SK-N-SH treated with all-trans-retinoic acid at 6 μM for 48 hours (cell line): ENCODE data around the gene AOX1.

Source experiments
- ATAC-seq: fragments of 200-7000 bp; cut with Tn5 transposase; 3 replicates; pipeline ENCODE4 v1.9.1; 2020; ENCODE audit warnings: mild to moderate bottlenecking, moderate library complexity
- ARNTL ChIP-seq: fragments of 450-650 bp; formaldehyde crosslinking; IDR thresholded peaks from 2 replicates; pipeline ENCODE4 v1.5.0; 2020; ENCODE audit warnings: low read depth, mild to moderate bottlenecking, moderate library complexity, borderline replicate concordance
- CREB5 ChIP-seq: fragments of 250-450 bp; sonication (Bioruptor Pico); IDR thresholded peaks from 2 replicates; pipeline ENCODE4 v1.5.1; 2020; ENCODE audit warnings: low read depth, mild to moderate bottlenecking, moderate library complexity
- CSRNP3 ChIP-seq: fragments of 250-450 bp; sonication (Bioruptor Pico); IDR thresholded peaks from 2 replicates; pipeline ENCODE4 v1.5.1; 2021; ENCODE audit warnings: mild to moderate bottlenecking, moderate library complexity
- ESRRG ChIP-seq: fragments of 250-450 bp; sonication (Bioruptor Pico); IDR thresholded peaks from 2 replicates; pipeline ENCODE4 v1.6.1; 2021; ENCODE audit warnings: mild to moderate bottlenecking
- GLIS3 ChIP-seq: fragments of 250-450 bp; sonication (Bioruptor Pico); IDR thresholded peaks from 2 replicates; pipeline ENCODE4 v1.5.0; 2020; ENCODE audit warnings: mild to moderate bottlenecking, moderate library complexity
- ISL1 ChIP-seq: fragments of 250-450 bp; sonication (Bioruptor Pico); IDR thresholded peaks from 2 replicates; pipeline ENCODE4 v2.1.2; 2022; ENCODE audit warnings: mild to moderate bottlenecking, moderate library complexity
- OSR1 ChIP-seq: fragments of 250-450 bp; sonication (Bioruptor Pico); IDR thresholded peaks from 2 replicates; pipeline ENCODE4 v1.8.0; 2022; ENCODE audit warnings: moderate library complexity, mild to moderate bottlenecking, inconsistent platforms
- PATZ1 ChIP-seq: fragments of 250-450 bp; sonication (Bioruptor Pico); IDR thresholded peaks from 2 replicates; pipeline ENCODE4 v1.8.0; 2020; ENCODE audit warnings: mild to moderate bottlenecking, moderate library complexity, borderline replicate concordance
- POU6F1 ChIP-seq: fragments of 250-450 bp; sonication (Bioruptor Pico); IDR thresholded peaks from 2 replicates; pipeline ENCODE4 v1.8.0; 2021; ENCODE audit warnings: low read depth, mild to moderate bottlenecking, moderate library complexity, borderline replicate concordance
- TCF4 ChIP-seq: fragments of 250-450 bp; sonication (Bioruptor Pico); IDR thresholded peaks from 2 replicates; pipeline ENCODE4 v1.8.0; 2021; ENCODE audit warnings: mild to moderate bottlenecking, moderate library complexity, borderline replicate concordance
- ZFP3 ChIP-seq: fragments of 250-450 bp; sonication (Bioruptor Pico); IDR thresholded peaks from 2 replicates; pipeline ENCODE4 v1.5.0; 2020; ENCODE audit warnings: mild to moderate bottlenecking, moderate library complexity
- ZFP30 ChIP-seq: fragments of 450-650 bp; formaldehyde crosslinking; IDR thresholded peaks from 2 replicates; pipeline ENCODE4 v1.5.0; 2022; ENCODE audit warnings: mild to moderate bottlenecking, moderate library complexity
- ZNF70 ChIP-seq: fragments of 450-650 bp; formaldehyde crosslinking; IDR thresholded peaks from 2 replicates; pipeline ENCODE4 v1.5.0; 2020; ENCODE audit warnings: mild to moderate bottlenecking, moderate library complexity

The AOX1 gene

GRCh38 chr2:200662727-200663126, 76.9 kb downstream of the AOX1 start (continued):
- no peak for TF ChIP-seq POU6F1 (CRISPR knock-in tag)
- no peak for TF ChIP-seq ESRRG (CRISPR knock-in tag)
- no peak for TF ChIP-seq ZFP3 (CRISPR knock-in tag)
- no peak for TF ChIP-seq CREB5
- no peak for TF ChIP-seq ZFP30 (CRISPR knock-in tag)

- TF ChIP-seq CSRNP3 (CRISPR knock-in tag) = no peak
- TF ChIP-seq ZNF70 (CRISPR knock-in tag) = no peak
- no peak for TF ChIP-seq ZFP3 (CRISPR knock-in tag)
- ATAC-seq = no peak
These were observed 79.1 kb downstream of the AOX1 start for GRCh38 chr2:200664770-200665494.

GRCh38 chr2:200665626-200666453, 80.0 kb downstream of the AOX1 start:
- ATAC-seq = no peak
- TF ChIP-seq ARNTL (CRISPR knock-in tag) = no peak
- no peak for TF ChIP-seq ZFP30 (CRISPR knock-in tag)
- no peak for TF ChIP-seq POU6F1 (CRISPR knock-in tag)
- no peak for TF ChIP-seq ESRRG (CRISPR knock-in tag)
- TF ChIP-seq CREB5 = no peak
- TF ChIP-seq GLIS3 (CRISPR knock-in tag) = no peak
- TF ChIP-seq ISL1 (CRISPR knock-in tag) = no peak
- no peak for TF ChIP-seq PATZ1 (CRISPR knock-in tag)
- no peak for TF ChIP-seq TCF4 (CRISPR knock-in tag)
- no peak for TF ChIP-seq CSRNP3 (CRISPR knock-in tag)

GRCh38 chr2:200667413-200667812, 81.6 kb downstream of the AOX1 start:
- ATAC-seq = no peak
- TF ChIP-seq POU6F1 (CRISPR knock-in tag) (no peak), ZFP30 (CRISPR knock-in tag) (no peak), OSR1 (no peak), PATZ1 (CRISPR knock-in tag) (no peak)
